GM18907 (cell line): ENCODE results near the gene ARRB2.

Experiments
- ATAC-seq: cut with Tn5 transposase; IDR thresholded peaks from one replicate; pipeline ENCODE4 v1.9.1; 2021; ENCODE audit warnings: mild to moderate bottlenecking, moderate library complexity; ENCODE audit not compliant: unreplicated experiment

ARRB2 gene

DNA sequence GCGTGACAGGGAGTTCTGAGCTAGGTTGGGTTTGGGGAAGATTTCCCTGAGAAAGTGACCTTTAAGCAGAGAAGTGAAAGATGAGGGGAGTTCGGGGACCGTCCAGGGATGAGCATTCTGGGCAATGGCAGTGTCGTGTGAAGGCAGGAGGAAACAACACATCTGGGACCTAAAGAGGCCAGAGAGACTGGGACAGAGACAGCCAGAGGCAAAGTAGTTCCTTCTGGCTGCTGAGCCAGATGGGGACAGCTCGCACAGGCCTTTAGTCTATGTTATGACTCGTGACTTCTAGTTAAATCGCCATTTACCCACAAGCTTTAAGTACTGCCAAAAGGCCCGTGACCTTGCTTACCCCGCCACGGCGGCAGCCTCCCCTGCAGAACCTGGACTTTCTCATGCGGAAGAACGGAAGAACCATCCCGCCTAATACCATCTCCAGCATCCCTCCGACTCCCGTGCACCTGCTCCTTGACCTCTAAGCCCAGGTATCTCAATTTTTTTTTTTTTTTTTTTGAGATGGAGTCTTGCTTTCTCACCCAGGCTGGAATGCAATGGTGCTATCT, 12.3 kb downstream of the ARRB2 start:
- no peak for ATAC-seq

DNA sequence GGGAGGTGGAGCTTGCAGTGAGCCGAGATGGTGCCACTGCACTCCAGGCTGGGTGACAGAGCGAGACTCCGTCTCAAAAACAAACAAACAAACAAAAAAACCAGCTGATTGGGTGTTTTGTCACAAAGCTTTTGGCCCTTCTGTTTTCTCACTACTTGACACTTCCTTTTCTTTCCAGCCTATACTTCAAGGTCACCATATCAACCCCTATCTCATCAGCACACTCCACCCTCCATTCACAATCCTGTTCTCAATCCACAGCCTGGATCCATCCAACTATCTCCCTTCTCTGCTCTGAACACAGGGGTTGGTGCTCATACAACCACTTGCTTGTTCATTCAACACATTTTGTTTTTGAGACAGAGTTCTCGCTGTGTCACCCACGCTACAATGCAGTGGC, 14.2 kb downstream of the ARRB2 start:
- no peak for ATAC-seq

DNA sequence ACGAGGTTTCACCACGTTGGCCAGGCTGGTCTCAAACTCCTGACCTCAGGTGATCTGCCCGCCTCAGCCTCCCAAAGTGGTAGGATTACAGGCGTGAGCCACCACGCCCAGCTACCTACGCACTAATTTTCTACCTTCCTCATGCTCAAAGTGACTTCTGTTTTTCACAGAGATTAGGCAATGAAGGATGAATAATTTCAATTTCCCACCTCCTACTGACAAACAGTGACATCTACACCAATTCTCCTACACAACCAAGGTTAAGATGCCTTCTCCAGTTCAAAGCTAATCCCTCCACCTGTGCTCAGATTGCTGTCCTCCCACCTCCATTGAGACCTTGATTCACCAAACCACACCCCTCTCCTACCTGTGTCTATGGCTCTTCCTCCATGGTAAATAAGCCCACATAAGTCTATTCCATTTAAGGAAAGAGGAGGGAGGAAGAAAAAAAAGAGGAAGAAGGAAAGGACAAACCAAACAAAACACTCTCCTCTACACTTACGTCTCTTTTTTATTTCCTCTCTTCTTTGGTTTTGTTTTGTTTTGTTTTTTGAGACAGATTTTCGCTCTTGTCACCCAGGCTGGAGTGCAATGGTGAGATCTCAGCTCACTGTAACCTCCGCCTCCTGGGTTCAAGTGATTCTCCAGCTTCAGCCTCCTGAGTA, 15.3 kb downstream of the ARRB2 start:
- ATAC-seq = no peak

DNA sequence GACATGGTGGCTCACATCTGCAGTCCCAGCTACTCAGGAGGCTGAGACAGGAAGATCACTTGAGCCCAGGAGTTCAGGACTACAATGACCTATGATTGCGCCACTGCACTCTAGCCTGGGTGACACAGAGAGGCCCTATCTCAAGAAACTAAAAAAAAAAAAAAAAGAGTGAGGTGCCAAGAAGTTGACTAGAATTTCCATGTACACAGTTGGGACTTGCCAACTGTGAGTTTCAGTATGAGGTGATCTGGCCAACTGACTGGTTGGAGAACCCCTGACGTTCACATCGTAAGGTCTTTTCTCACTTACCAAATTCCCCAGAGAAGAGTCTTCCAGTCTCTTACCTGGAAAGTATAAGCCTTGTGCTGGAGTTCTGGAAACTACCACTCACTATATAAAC, 17.7 kb downstream of the ARRB2 start:
- ATAC-seq = no peak

DNA sequence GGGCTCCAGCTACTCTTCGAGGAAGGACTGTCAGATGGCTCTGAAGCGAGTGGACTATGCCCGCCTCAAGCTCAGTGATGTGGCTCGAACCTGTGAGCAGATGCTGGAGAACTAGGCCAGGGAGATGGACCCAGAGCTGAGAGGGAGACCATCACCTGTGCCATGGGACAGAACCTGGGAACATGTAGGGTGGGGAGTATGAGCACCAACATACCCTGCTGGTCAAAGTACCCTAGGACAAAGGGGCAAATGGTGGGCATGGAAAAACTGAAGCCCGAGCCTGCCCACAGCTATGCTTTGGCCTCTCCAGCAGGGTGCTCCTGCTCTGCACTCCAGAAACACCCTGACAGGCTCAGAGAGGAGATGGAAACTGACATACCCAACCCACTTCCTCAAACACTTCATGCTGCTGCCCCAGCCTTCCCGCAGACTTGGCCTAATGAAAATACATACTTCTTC, 22.7 kb downstream of the ARRB2 start:
- no peak for ATAC-seq

DNA sequence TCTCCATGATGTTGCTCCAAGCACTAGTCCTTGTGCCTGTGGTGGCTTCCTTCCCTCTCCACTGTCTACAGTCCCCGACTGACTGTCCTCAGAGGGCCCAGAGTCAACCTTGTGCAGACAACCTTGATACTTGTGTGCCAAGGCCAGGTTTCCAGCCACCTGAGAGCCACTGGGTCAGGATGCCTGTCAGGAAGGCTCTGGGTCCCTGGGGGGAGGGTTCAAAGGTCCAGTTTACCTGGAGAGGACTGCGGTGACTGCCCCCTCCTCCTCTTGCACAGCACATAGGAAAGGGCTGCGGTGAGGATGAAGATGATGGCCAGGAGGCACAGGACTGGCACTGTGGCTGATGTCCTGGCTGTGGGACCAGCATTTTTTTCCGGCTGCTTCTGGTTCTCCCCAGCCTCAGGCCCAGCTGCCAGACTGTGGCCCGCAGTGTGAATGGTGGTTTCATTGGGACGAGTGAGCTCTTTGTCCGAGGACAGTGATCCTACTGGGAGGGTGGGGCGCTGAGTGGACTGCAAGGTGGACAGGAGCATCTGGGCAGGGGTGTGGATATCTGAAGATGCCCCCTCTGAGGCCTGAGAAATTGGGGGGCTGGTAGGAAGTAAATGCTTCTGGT, 24.5 kb downstream of the ARRB2 start:
- ATAC-seq = no peak

DNA sequence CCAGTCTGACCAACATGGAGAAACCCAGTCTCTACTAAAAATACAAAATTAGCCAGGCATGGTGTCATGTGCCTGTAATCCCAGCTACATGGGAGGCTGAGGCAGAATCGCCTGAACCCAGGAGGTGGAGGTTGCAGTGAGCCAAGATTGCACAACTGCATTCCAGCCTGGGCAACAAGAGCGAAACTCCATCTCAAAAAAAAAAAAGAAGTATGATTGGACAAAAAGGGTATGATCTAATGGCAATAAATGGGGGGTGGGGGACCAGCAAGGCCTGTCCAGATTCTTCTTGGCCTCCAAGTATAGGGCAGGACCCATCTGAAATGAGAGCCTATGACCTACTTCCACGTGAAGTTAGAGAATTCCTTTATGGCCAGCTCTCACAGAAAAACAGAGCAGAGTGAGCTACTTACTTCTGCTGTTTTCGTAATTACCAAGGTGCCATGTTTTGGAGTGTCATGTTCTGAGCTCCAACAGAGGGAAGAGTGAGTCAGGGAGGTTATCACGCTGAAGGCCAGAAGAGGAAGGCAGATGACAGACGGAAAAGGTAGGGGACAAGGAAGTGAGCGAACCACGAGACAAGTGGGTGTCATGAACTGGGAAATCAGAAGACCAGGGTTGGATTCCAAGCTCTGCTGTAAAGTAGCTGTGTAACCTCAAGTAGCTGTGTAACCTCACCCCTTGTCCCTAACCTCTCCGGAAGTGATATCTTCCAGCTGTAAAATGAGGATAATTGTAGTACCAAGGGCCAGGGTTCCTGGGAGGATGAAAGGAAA, 25.6 kb downstream of the ARRB2 start:
- ATAC-seq = no peak

DNA sequence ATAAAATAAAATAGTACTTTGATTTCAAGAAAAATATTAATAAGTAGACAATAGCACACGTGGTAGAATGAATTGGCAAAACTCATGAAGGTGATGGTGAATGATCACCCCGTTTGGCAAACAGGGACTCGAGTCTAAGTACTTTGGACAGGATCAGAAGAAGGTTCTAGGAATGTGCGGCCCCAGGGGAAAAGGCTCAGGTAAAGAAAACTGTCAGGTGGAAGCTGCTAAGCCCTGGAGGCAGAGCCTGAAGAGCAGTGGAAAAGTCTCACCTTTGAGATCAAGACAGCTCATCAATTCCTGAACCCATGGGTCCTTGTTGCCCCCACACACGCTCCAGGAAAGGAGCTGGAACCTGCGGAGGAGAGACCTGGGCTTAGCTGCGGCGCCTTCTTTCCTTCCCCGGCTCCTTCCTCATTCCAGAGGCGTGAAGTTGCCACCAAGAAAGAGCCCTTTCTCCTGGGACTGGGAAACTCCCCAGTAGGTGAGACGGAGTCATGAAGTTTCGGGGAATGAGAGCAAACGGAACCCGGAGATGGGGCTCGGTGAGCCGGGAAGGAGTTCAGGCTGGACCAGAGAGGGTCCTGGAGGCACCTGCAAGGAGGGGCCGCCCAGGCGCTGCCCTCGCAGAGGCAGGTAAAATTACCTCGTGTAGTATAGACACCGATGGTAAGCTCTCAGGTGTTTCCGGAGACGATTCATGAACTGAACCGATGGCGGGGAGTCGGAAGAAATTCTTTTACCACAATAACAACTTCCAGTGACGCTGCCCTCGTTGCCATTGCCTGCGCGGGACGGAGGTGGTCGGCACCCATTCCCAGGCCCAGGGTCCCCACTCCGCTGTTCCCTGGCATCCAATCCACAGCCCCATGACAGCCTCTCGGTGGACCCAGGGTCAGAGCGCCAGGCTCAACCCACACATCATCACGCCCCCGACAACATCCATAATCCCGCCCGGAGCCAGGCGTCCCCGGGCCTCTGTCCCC, 28.0 kb downstream of the ARRB2 start:
- ATAC-seq = peak; percentile 5

DNA sequence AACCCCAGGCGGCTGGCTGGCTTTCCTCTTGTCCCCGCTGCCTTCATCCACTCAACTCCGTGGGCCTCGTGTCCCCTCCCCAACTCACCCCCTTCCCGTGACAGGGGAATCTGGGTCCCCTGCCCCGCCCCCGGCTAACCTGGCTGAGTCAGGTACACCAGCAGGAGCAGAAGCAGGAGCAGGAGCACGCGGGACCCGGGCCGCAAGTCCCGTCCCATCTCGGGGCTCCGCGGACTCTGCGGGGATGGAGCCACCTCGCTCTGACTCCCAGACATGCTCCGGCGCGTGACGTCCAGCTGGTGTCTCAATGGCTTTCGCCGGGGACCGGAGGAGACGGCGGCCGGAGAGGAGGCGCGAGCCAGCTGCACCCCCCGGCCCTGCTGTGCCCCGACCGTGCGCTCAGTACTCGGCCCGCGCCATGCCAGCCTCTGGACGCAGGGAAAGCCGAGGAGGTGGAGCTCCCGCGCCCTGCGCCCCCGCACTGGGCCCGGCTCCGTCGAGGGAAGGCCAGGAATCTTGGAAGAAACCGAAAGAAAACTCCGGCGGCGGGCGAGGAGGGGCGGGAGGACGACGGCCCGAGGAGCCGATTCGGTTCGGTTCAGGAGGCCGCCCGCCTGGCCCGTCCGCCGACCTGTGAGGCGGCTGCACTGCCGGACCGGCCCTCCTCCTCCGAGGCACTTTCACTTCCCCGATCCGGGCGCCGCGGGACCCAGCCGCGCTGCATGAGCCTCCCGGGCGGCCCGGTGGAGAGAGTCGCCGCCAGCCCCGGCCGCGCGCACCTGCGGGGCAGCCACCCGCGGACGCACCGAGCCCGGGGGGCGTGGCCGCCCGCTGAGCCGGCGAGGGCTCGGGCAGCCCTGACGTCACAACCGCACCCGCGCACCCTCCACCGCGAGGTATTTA, 28.9 kb downstream of the ARRB2 start, which contains the start of the genes CXCL16 and ZMYND15:
Gene CXCL16, minus strand, starts transcription at position 807 of the 903 bp plus-strand sequence. Its CDS starts 589 bp downstream, at position 218.
Gene ZMYND15, plus strand, starts transcription at position 712 of the 903 bp plus-strand sequence. CDS start 716 bp downstream, outside the sequence.
- ATAC-seq = peak; percentile 46

DNA sequence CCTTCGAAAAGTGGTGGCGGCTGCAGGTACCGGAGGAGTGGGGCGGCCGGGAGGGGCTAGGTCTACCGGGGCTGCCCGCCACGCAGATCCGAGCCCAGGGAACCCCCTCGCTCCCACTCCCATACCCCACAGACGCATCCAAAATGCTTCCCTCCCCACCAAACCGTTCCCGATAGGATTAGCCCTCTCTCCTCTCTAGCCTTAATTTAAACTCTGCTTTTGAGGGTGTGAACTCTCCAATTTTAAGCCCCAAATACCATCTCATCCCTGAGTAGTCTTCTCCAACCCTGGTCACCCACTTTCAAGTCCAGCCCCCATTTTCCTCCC, 29.6 kb downstream of the ARRB2 start:
- no peak for ATAC-seq

DNA sequence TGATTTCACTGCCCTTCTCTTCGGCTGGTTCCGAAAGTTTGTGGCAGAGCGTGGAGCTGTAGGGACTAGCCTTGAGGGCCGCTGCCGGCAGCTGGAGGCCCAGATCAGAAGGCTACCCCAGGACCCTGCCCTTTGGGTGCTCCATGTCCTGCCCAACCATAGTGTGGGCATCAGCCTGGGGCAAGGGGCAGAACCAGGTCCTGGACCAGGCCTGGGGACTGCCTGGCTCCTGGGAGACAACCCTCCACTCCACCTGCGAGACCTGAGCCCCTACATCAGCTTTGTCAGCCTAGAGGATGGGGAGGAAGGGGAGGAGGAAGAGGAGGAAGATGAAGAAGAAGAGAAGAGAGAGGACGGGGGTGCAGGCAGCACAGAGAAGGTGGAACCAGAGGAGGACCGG, 30.2 kb downstream of the ARRB2 start:
- no peak for ATAC-seq

DNA sequence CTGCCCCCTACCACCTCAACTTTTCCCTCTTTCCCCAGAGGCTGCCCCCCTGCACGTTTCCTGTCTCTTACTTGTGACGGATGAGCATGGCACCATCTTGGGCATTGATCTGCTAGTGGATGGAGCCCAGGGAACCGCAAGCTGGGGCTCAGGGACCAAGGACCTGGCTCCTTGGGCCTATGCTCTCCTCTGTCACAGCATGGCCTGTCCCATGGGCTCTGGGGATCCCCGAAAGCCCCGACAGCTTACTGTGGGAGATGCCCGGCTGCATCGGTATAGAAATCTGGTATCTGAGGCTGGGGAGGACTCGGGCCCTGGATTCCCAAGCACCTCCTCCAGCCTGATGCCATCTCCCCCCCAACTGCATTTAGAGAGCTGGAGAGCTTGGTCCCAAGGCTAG, 31.1 kb downstream of the ARRB2 start:
- ATAC-seq = no peak

DNA sequence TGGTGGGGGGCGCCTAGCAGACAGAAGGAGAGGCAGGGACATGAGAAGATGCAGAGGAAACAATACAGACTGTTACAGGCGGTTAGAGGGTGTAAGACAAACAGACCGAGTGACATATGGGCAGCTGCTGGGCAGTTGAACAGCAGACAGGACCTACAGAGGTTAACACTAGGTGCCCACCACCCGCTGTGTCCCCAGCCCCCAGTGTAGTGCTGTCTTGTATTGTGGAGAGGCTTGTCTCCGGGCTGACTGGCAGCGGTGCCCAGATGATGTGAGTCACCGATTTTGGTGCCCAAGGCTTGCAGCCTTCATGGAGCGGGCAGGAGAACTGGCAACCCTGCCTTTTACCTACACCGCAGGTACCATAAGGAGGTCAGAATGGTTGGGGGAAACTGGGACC, 31.7 kb downstream of the ARRB2 start:
- ATAC-seq = no peak

DNA sequence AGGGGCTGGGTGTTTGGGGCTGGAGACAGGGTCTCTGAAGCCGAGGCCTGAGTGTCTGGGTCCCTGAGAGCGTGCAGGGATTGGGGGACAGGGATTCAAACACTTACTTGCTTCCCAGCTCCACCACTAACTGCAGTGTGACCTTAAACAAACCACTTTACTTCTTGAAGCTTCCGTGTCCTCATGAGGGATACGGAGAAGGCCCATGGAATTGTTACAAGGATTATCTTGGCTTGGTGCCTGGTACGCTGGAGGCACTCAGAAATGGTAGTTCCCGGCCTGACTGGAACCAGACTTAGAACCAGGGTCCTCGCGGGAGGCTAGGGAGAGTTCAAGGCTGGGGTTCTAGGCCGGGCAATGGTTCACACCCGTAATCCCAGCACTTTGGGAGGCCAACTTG, 32.2 kb downstream of the ARRB2 start:
- no peak for ATAC-seq

DNA sequence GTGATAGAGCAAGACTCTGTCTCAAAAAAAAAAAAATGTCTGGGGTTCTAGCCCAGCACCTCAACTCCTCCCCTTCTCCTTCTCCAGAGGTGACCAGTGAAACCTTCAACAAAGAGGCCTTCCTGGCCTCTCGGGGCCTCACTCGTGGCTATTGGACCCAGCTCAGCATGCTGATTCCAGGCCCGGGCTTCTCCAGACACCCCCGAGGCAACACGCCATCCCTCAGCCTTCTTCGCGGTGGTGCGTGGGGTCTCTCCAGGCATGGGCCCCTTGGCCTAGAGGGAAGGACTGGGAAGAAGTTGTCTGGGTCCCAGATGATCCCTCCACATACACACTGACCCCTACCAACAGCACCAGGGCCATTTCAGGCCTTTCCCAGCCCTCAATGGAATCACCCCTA, 32.8 kb downstream of the ARRB2 start:
- no peak for ATAC-seq

DNA sequence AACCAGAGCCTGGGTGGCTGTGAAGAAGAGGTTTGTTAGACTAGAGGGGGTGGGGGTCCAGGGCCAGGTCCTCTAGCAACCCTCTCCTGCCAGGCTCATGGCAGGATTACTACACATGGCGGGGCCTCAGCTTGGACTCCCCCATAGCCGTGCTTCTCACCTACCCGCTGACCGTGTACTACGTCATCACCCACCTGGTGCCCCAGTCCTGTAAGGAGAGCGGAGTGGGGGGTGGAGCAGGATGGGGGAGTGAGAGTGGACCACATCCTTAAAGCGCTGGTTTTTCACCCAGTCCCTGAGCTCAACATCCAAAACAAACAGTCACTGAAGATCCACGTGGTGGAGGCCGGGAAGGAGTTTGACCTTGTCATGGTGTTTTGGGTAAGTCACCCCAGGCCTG, 33.5 kb downstream of the ARRB2 start:
- no peak for ATAC-seq

DNA sequence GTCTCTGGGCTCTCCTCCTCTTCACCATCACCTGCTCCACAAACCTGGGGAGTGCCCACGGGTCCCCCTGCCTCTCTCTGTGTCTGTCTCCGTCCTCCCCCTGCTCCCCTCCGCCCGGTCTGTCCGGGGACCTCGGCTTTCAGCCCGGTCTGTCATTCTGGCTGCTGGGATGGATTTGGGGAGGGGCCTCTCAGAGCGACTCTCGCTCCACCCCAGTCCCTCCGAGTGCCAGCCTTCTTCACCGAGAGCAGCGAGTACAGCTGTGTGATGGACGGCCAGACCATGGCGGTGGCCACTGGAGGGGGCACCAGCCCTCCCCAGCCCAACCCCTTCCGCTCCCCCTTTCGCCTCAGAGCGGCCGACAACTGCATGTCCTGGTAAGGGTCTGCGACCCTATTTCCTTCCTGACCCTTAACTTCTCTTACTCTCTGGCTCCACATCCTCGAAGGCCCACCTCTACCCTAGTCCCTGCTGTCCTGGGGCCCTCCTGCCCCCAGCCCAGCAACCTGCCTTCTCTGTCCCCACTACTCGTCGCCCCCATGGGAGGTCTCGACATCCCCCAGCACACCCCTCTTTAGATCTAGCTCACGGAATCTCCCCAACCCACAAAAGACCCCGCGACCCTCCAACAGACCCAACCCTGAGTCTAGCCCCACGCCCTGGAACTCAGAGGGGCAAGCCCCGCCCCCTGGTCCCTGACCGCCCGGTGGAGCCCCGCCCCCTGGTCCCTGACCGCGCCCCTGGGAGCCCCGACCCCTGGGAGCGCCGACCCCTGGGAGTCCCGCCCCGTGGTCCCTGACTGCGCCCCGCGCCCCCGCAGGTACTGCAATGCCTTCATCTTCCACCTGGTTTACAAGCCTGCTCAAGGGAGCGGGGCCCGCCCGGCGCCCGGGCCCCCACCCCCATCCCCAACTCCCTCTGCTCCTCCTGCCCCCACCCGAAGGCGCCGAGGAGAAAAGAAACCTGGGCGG, 34.9 kb downstream of the ARRB2 start:
- no peak for ATAC-seq

DNA sequence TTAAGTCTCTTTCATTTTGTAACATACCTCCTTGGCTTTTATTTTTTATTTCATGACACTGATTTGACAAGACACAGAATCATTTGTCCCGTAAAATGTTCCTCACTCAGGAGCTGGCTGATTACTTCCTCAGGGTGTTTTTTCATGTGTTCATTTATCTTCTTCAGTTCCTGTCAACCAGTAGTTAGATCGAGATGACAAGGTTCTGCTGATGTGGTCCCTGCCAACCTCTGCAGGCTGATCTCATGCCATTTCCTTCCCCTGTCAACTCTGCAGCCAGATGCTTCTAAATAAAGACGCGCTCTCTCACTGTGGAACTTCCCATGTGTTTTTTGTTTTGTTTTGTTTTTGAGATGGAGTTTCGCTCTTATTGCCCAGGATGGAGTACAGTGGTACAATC, 37.4 kb downstream of the ARRB2 start:
- ATAC-seq = no peak
